K562 (cell line): ENCODE results near the gene ANAPC16. TPM values are rescaled to one million over a fixed set of nuclear protein-coding genes. Genes with fewer than 3 reads are reported as not detected.

Source experiments
- ATAC-seq: fragments of 200-7000 bp; cut with Tn5 transposase; 3 replicates; pipeline ENCODE4 v1.9.1; 2020; ENCODE audit warnings: moderate library complexity
- BruUV-seq: library from RNA; stranded (reverse); fragments of 400-500 nt; replicated peaks from 2 replicates; lab custom pipeline; 2021; lab: Mats Ljungman, UMichigan
- CTCF ChIA-PET: fragments of 300-600 bp; formaldehyde crosslinking; extraction: SDS; loops from one replicate; lab custom pipeline; 2021; ENCODE audit warnings: low intra/inter-chr PET ratio; lab: Yijun Ruan, JAX
- POLR2A ChIA-PET: fragments of 300-600, 350-650 bp; sonication (Branson Sonifier 250); formaldehyde crosslinking; extraction: SDS; loops from one replicate; lab custom pipeline; 2021; ENCODE audit warnings: antibody characterized with exemption, inconsistent platforms; lab: Yijun Ruan, JAX
- DNase-seq, 4 experiments: peaks; one replicate each; pipeline versions ENCODE4 v3.0.0 to v3.0.0-alpha.2; 2011 to 2018; ENCODE audit warnings: low spot score in 3 of 4, mixed read lengths in 3 of 4; ENCODE audit errors: extremely low read depth in 1 of 4
- FAIRE-seq: peaks from 2 replicates; lab custom pipeline; 2011; peaks lifted over from hg19 to GRCh38; lab: Jason Lieb, UNC
- H2AFZ ChIP-seq: 2 replicates; pipeline ENCODE4 v1.6.0; 2011; ENCODE audit warnings: low read depth, low read length, control low read depth, inconsistent platforms
- H3K27ac ChIP-seq: fragments of 200-600 bp; 3 replicates; pipeline ENCODE4 v1.8.0; 2011; ENCODE audit warnings: low read depth, mild to moderate bottlenecking, control low read depth, inconsistent platforms, low read length, moderate library complexity, mixed read lengths; ENCODE audit errors: extremely low read depth
- H3K27me3 ChIP-seq, 2 experiments: fragments of 300-600 bp in 1 of 2; 2 replicates in 1 of 2; 3 replicates in 1 of 2; pipeline versions ENCODE4 v1.6.0 to v1.8.0; 2011; ENCODE audit warnings: inconsistent platforms in 2 of 2, low read length in 2 of 2, mild to moderate bottlenecking in 1 of 2, mixed read lengths in 1 of 2, moderate library complexity in 1 of 2; ENCODE audit not compliant: control insufficient read depth in 2 of 2, insufficient read depth in 2 of 2
- H3K36me3 ChIP-seq: fragments of 300-600 bp; 3 replicates; pipeline ENCODE4 v1.8.0; 2011; ENCODE audit warnings: mild to moderate bottlenecking, low read length, inconsistent platforms; ENCODE audit not compliant: control insufficient read depth, insufficient read depth
- H3K4me1 ChIP-seq, 2 experiments: fragments of 200-600 bp in 1 of 2; replicated peaks in 1 of 2; 2 replicates in 1 of 2; 3 replicates in 1 of 2; pipeline versions ENCODE4 v1.5.1 to v1.8.0; 2011; ENCODE audit warnings: inconsistent platforms in 2 of 2, low read length in 2 of 2, mild to moderate bottlenecking in 1 of 2, mixed read lengths in 1 of 2, moderate library complexity in 1 of 2; ENCODE audit not compliant: control insufficient read depth in 2 of 2, insufficient read depth in 2 of 2
- H3K4me2 ChIP-seq: 2 replicates; pipeline ENCODE4 v1.6.1; 2011; ENCODE audit warnings: low read length, control low read depth, inconsistent platforms, mixed read lengths; ENCODE audit not compliant: insufficient read depth
- H3K4me3 ChIP-seq: fragments of 200-600 bp; sonication (generic), shearing (Covaris generic); 2 replicates; pipeline ENCODE4 v1.5.1; 2016; ENCODE audit warnings: control low read depth, inconsistent platforms
- H3K79me2 ChIP-seq: fragments of 200-600 bp; 3 replicates; pipeline ENCODE4 v1.8.0; 2011; ENCODE audit warnings: low read length, inconsistent platforms; ENCODE audit not compliant: control insufficient read depth, insufficient read depth
- H3K9ac ChIP-seq, 2 experiments: 2 replicates each; pipeline versions ENCODE4 v1.6.0 to v1.6.1; 2011; ENCODE audit warnings: low read depth in 2 of 2, low read length in 2 of 2, control low read depth in 1 of 2, inconsistent platforms in 1 of 2, mild to moderate bottlenecking in 1 of 2, mixed read lengths in 1 of 2; ENCODE audit not compliant: insufficient read depth in 1 of 2
- H3K9me1 ChIP-seq: one replicate; pipeline ENCODE4 v1.6.0; 2011; ENCODE audit warnings: inconsistent platforms, mild to moderate bottlenecking, low read length, moderate library complexity; ENCODE audit not compliant: control insufficient read depth, insufficient read depth
- H3K9me3 ChIP-seq: replicated peaks from 2 replicates; pipeline ENCODE4 v1.5.1; 2011; ENCODE audit warnings: low read depth, low read length, inconsistent platforms; ENCODE audit not compliant: control insufficient read depth, insufficient read depth
- H4K20me1 ChIP-seq: replicated peaks from 2 replicates; pipeline ENCODE4 v1.6.1; 2011; ENCODE audit warnings: low read length, inconsistent platforms, mixed read lengths; ENCODE audit not compliant: control insufficient read depth, insufficient read depth
- HDGF ChIP-seq: fragments of 450-650 bp; IDR thresholded peaks from 2 replicates; pipeline ENCODE4 v1.6.1; 2016
- HNRNPL ChIP-seq: fragments of 200-400 bp; formaldehyde crosslinking; IDR thresholded peaks from 2 replicates; pipeline ENCODE4 v1.6.1; 2017; ENCODE audit warnings: low read depth, mild to moderate bottlenecking, low read length
- KDM4B ChIP-seq, 2 experiments: fragments of 450-650 bp in 1 of 2; sonication (generic) in 1 of 2; IDR thresholded peaks; 2 replicates each; pipeline ENCODE4 v1.6.1; 2016 to 2017; ENCODE audit warnings: borderline replicate concordance in 2 of 2, antibody characterized with exemption in 1 of 2, low read depth in 1 of 2, mild to moderate bottlenecking in 1 of 2
- SMAD4 ChIP-seq: fragments of 250-450 bp; sonication (Bioruptor Pico); conservative IDR thresholded peaks from 2 replicates; pipeline ENCODE4 v1.8.0; 2021; ENCODE audit warnings: inconsistent platforms, mild to moderate bottlenecking, moderate library complexity
- U2AF1 ChIP-seq: fragments of 200-400 bp; formaldehyde crosslinking; optimal IDR thresholded peaks from 2 replicates; pipeline ENCODE3; 2017; ENCODE audit warnings: mild to moderate bottlenecking, low read depth, low read length, moderate library complexity
- ZNF175 ChIP-seq: fragments of 200-800 bp; sonication (Bioruptor generic); IDR thresholded peaks from 2 replicates; pipeline ENCODE4 v1.6.1; 2016; ENCODE audit warnings: low read depth, mild to moderate bottlenecking, missing genetic modification characterization, missing compliant biosample characterization
- ZNF589 ChIP-seq: fragments of 200-800 bp; sonication (Bioruptor generic); IDR thresholded peaks from 2 replicates; pipeline ENCODE4 v1.6.1; 2016; ENCODE audit warnings: low read depth, missing genetic modification characterization, missing compliant biosample characterization
- WGBS: fragments of 100-300 bp; shearing (Covaris generic); methylation state at CpG from one replicate; pipeline ENCODE4 v1.1.6; 2016; ENCODE audit warnings: low coverage, mixed read lengths; ENCODE audit not compliant: insufficient coverage; ENCODE audit errors: missing lambda C conversion rate; 5-methylcytosine and 5-hydroxymethylcytosine counted together
- in situ Hi-C: fragments of 300-500 bp; cut with MboI; formaldehyde crosslinking; loops from 4 replicates; pipeline ENCODE4 v1.15.0; 2018; ENCODE audit warnings: inconsistent platforms, mixed read lengths
- intact Hi-C: fragments of 100-400 bp; cut with micrococcal nuclease; formaldehyde crosslinking; loops from 2 replicates; pipeline ENCODE4 v1.14.2; 2022
- polyA plus RNA-seq, 8 experiments: library from polyadenylated mRNA; depleted of rRNA in 4 of 8; stranded (reverse) in 5 of 8; unstranded in 3 of 8; fragments of >200 nt; fragmentation: Nextera tagmentation in 2 of 8; fragmentation: Illumina TruSeq in 1 of 8; extraction: Ambion mirVana in 2 of 8; extraction: Trizol in 1 of 8; gene quantifications; 2 replicates each; pipeline versions ENCODE4 v1.2.1 to v1.2.3, GENCODE V29; 2011 to 2014; ENCODE audit warnings: inconsistent platforms in 1 of 8, missing spikeins in 1 of 8
- total RNA-seq, 7 experiments: library from RNA; depleted of rRNA in 6 of 7; stranded (reverse); fragments of >200 nt in 6 of 7; fragmentation: Illumina TruSeq in 2 of 7; extraction: Trizol in 2 of 7; gene quantifications; 2 replicates each; pipeline versions ENCODE4 v1.2.1 to v1.2.3, GENCODE V29; 2011 to 2021; ENCODE audit warnings: low replicate concordance in 1 of 7
- TF ChIP-seq, protein P1 (sequence below): fragments of 450-650 bp; IDR thresholded peaks from 2 replicates; pipeline ENCODE4 v1.6.1; 2017; ENCODE audit warnings: mild to moderate bottlenecking, moderate library complexity
- TF ChIP-seq, protein P2 (sequence below), 2 experiments: IDR thresholded peaks; 2 replicates each; pipeline ENCODE4 v1.6.1; 2011; ENCODE audit warnings: borderline replicate concordance in 1 of 2, control low read depth in 1 of 2, low read depth in 1 of 2, low read length in 1 of 2, mild to moderate bottlenecking in 1 of 2, mixed read lengths in 1 of 2, moderate library complexity in 1 of 2; ENCODE audit not compliant: insufficient read depth in 1 of 2, insufficient read length in 1 of 2, poor library complexity in 1 of 2, severe bottlenecking in 1 of 2; ENCODE audit errors: extremely low read depth in 1 of 2
- TF ChIP-seq, protein P3 (sequence below): fragments of 450-650 bp; conservative IDR thresholded peaks from 2 replicates; pipeline ENCODE4 v1.6.1; 2016; ENCODE audit warnings: missing genetic modification characterization, low read depth, mild to moderate bottlenecking, control low read depth, missing compliant biosample characterization
- TF ChIP-seq, protein P4 (sequence below): fragments of 450-650 bp; IDR thresholded peaks from 2 replicates; pipeline ENCODE4 v1.6.1; 2016; ENCODE audit warnings: low read depth, mild to moderate bottlenecking, moderate library complexity
- TF ChIP-seq, protein P5 (sequence below): fragments of 450-650 bp; IDR thresholded peaks from 2 replicates; pipeline ENCODE4 v1.6.1; 2017; ENCODE audit warnings: antibody characterized with exemption, mild to moderate bottlenecking

ANAPC16 gene
- total and polyA plus RNA-seq, 9 of the 15 experiments (the other 6 are each of a cell fraction or from before 2014, with no cell fraction given) = 42.6 to 208 (median 108) TPM

DNA sequence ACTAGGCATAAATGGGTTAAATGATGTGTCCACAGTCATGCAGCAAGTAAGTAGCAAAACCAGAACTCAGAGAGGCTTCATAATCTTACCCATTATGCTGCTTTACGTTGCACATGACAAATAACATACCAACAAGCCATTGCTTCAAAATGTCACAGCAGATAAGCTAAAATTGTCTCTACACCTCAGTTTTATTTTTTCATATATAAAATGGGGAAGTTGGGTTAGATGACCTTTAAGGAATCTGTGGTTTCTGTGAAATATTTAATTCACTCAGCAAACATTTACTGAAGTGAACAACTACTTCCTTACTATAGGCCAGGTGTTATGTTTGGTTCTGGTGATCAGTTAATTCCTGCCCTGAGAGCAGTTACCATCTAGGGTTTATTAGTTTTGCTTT lies 2.5 kb downstream of the ANAPC16 start:
- in situ Hi-C loops = no loop called here
- TF ChIP-seq SMAD4 (CRISPR knock-in tag) = no peak
- TF ChIP-seq, protein P1, sequence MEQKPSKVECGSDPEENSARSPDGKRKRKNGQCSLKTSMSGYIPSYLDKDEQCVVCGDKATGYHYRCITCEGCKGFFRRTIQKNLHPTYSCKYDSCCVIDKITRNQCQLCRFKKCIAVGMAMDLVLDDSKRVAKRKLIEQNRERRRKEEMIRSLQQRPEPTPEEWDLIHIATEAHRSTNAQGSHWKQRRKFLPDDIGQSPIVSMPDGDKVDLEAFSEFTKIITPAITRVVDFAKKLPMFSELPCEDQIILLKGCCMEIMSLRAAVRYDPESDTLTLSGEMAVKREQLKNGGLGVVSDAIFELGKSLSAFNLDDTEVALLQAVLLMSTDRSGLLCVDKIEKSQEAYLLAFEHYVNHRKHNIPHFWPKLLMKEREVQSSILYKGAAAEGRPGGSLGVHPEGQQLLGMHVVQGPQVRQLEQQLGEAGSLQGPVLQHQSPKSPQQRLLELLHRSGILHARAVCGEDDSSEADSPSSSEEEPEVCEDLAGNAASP = no peak
- TF ChIP-seq, protein P2, sequence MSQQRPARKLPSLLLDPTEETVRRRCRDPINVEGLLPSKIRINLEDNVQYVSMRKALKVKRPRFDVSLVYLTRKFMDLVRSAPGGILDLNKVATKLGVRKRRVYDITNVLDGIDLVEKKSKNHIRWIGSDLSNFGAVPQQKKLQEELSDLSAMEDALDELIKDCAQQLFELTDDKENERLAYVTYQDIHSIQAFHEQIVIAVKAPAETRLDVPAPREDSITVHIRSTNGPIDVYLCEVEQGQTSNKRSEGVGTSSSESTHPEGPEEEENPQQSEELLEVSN (IDR thresholded peaks at IDR 0.05; ENCODE audit: borderline replicate concordance in 1 of 2, extremely low read depth in 1 of 2, insufficient read depth in 1 of 2, insufficient read length in 1 of 2, low read depth in 1 of 2, low read length in 1 of 2, poor library complexity in 1 of 2, severe bottlenecking in 1 of 2) = no peak
- no peak for TF ChIP-seq HNRNPL
- TF ChIP-seq, protein P3, sequence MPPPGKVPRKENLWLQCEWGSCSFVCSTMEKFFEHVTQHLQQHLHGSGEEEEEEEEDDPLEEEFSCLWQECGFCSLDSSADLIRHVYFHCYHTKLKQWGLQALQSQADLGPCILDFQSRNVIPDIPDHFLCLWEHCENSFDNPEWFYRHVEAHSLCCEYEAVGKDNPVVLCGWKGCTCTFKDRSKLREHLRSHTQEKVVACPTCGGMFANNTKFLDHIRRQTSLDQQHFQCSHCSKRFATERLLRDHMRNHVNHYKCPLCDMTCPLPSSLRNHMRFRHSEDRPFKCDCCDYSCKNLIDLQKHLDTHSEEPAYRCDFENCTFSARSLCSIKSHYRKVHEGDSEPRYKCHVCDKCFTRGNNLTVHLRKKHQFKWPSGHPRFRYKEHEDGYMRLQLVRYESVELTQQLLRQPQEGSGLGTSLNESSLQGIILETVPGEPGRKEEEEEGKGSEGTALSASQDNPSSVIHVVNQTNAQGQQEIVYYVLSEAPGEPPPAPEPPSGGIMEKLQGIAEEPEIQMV (tag) = 0 out of 2 replicates have a peak, but pooled peaks have one; percentile 40
- no peak for TF ChIP-seq ZNF175 (CRISPR knock-in tag)
- no peak for TF ChIP-seq HDGF
- TF ChIP-seq, protein P4, sequence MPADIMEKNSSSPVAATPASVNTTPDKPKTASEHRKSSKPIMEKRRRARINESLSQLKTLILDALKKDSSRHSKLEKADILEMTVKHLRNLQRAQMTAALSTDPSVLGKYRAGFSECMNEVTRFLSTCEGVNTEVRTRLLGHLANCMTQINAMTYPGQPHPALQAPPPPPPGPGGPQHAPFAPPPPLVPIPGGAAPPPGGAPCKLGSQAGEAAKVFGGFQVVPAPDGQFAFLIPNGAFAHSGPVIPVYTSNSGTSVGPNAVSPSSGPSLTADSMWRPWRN = peak; percentile 30; the same call in 1 of the 2 replicates
- TF ChIP-seq, protein P5, sequence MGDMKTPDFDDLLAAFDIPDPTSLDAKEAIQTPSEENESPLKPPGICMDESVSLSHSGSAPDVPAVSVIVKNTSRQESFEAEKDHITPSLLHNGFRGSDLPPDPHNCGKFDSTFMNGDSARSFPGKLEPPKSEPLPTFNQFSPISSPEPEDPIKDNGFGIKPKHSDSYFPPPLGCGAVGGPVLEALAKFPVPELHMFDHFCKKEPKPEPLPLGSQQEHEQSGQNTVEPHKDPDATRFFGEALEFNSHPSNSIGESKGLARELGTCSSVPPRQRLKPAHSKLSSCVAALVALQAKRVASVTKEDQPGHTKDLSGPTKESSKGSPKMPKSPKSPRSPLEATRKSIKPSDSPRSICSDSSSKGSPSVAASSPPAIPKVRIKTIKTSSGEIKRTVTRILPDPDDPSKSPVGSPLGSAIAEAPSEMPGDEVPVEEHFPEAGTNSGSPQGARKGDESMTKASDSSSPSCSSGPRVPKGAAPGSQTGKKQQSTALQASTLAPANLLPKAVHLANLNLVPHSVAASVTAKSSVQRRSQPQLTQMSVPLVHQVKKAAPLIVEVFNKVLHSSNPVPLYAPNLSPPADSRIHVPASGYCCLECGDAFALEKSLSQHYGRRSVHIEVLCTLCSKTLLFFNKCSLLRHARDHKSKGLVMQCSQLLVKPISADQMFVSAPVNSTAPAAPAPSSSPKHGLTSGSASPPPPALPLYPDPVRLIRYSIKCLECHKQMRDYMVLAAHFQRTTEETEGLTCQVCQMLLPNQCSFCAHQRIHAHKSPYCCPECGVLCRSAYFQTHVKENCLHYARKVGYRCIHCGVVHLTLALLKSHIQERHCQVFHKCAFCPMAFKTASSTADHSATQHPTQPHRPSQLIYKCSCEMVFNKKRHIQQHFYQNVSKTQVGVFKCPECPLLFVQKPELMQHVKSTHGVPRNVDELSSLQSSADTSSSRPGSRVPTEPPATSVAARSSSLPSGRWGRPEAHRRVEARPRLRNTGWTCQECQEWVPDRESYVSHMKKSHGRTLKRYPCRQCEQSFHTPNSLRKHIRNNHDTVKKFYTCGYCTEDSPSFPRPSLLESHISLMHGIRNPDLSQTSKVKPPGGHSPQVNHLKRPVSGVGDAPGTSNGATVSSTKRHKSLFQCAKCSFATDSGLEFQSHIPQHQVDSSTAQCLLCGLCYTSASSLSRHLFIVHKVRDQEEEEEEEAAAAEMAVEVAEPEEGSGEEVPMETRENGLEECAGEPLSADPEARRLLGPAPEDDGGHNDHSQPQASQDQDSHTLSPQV = peak; percentile 44; the same call in 1 of the 2 replicates
- TF ChIP-seq ZNF589 (CRISPR knock-in tag) = no peak
- TF ChIP-seq U2AF1 = no peak
- TF ChIP-seq KDM4B (IDR thresholded peaks at IDR 0.05; ENCODE audit: borderline replicate concordance in 2 of 2, low read depth in 1 of 2) = no peak

More for the DNA sequence above, 2.5 kb downstream of the ANAPC16 start:
- Histone ChIP-seq H3K4me2 (peak overlapping the region; percentile 69), H3K9me3 (no peaks in the 10 kb centered on the region), H3K27ac (peak overlapping the region; percentile 51), H3K4me3 (no peak overlapping the region), H3K9ac (peak overlapping the region in 1 of 2 experiments; percentile 38; a peak in 2 of 4 replicates), H4K20me1 (no peaks in the 10 kb centered on the region), H3K79me2 (peaks cover 65% of the 10 kb centered on the region), H3K36me3 (peaks cover 17% of the 10 kb centered on the region), H3K4me1 (peaks cover 17 to 26% of the 10 kb centered on the region in 2 experiments; a peak in 4 of 5 replicates), H3K9me1 (no peaks in the 10 kb centered on the region), H3K27me3 (no peaks in the 10 kb centered on the region), H2AFZ (0 out of 2 replicates have a peak overlapping the region, but pooled peaks have one; percentile 3)
- ATAC-seq = no peak
- DNase-seq = peak in 1 of 4 experiments; percentile 27
- POLR2A ChIA-PET = interaction anchor here (0.6 to 9.2 kb wide), 7 partner anchors 11 to 119 kb away, joined by 3 to 70 read pairs (median 4); partner anchors contain the start of gene DDIT4
- TSS peak; percentile 19 for BruUV-seq
- intact Hi-C loops = no loop called here
- WGBS = 10% methylated on average over 1 of the region's 1 CpG
- CTCF ChIA-PET = no interaction called here
- no peak for FAIRE-seq
